Fibroblast of gingiva (primary cell): Measurements from ENCODE around the gene GIPC3.
"Not testable (repeated sequence)": the region's sequence is repeated elsewhere in the genome, so short reads cannot be mapped to it uniquely, and the experiment has no call there.

Experiments
- DNase-seq: peaks from one replicate; pipeline ENCODE4 v3.0.0-alpha.2; 2011; ENCODE audit warnings: low read depth

The GIPC3 gene

DNA sequence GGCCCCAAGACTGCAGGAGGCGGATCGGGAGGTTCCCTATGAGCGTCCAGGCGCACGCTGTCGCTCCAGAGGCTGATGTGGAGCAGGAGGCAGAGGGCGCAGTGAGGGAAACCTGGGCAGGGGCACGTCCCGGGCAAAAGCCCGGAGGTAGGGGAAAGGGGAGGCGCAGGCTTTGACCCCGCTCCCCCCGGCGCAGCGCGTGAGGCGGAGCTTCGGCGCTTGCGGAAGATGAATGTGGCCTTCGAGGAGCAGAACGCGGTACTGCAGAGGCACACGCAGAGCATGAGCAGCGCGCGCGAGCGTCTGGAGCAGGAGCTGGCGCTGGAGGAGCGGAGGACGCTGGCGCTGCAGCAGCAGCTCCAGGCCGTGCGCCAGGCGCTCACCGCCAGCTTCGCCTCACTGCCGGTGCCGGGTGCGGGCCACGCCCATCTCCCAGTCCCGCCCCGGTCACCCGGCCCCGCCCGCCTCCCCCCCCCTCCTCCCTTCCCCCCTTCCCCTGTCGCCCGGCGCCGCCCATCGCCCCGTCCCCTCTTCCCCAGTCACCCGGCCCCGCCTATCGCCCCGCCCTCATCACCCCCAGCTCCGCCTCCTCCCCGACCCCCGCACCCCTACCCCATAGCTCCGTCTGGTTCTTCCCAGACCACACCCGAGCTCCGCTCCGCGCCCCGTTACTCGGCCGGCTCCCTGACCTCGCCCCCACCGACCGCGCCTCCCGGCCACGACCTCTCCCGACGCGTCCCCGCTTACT is 8.4 kb upstream of the GIPC3 start:
- DNase-seq = peak; percentile 75

DNA sequence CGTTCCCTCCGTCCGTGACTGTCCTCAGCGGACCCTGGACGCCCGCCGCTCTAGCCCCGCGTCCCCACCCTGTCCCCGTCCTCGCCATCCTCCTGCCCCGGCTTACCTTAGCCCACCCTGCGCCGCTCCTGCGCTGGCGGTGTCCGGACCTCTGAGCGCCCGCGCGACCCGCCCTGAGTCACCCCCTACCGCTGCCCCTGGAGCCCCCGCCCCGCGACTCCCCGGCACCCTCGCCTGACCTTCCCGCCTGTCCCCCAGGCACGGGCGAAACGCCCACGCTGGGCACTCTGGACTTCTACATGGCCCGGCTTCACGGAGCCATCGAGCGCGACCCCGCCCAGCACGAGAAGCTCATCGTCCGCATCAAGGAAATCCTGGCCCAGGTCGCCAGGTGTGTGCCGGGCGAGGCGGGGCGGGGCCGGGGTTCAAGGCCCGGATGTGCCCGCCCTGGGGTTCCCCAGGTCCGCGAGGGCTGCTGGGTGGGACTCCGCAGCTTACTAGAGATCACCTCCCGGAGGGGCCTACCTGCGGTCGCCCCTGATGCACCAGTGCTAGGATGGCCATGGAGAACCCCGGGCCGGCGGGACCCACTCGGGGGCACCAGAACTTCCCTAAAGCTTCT is 7.4 kb upstream of the GIPC3 start:
- DNase-seq = no peak

DNA sequence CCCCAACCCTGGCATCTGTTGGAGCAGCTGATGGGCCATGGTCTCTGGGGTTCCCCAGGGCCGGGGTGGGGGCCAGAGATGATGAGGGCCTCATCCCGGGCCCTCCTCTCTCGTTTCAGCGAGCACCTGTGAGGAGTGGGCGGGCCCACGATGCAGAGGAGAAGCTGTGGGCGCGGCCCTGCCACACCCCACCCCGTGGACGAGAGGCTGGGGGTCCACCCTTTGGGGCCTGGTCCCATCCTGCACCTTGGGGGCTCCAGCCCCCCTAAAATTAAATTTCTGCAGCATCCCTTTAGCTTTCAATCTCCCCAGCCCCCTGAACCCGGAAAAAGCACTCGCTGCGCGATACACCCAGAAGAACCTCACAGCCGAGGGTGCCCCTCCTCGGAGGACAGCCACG is 6.9 kb upstream of the GIPC3 start:
- DNase-seq = no peak

DNA sequence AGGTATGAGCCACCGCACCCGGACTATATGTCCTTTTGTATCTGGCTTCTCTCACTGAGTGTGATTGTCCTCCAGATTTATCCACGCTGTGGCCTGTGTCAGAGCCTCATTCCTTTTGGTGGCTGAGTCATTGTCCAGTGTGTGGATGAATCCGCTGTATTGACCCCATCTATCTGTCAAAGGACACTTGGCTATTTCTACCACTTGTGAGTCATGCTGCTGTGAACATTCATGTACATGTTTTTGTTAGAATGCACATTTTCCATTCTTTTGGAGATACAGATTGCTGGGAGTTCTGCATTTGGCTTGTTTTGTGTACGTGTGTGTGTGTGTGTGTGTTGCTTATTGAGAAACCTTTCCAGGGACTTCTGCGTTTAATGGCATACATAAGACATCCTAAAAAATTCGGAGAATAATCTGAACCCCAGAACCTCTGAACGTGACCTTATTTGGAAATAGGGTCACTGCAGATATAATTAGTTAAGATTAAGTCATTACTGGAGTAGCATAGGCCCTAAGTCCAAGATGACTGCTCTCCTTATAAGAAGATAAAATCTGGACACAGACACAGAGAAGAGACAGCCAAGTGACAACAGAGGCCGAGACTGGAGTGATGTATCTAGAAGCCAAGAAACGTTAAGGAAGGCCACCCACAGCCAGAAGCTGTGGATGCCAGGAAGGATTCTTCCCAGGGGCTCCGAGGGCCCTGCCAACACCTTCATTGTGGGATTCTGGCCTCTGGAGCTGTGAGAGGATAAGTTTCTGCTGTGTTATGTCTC is 4.9 kb upstream of the GIPC3 start:
- DNase-seq = peak; percentile 93

DNA sequence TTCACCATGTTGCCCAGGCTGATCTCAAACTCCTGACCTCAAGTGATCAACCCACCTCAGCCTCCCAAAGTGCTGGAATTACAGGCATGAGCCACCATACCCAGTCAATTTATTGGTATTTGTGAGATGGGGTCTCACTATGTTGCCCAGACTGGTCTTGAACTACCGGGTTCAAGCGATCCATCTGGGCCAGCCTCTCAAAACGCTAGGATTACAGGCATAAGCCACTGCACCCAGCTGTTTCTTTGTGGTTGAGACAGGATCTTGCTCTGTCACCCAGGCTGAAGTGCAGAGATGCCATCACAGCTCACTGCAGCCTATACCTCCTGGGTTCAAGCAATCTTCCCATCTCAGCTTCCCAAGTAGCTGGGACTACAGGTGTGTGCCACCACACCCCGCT is 3.5 kb upstream of the GIPC3 start:
- not testable (repeated sequence) for DNase-seq

DNA sequence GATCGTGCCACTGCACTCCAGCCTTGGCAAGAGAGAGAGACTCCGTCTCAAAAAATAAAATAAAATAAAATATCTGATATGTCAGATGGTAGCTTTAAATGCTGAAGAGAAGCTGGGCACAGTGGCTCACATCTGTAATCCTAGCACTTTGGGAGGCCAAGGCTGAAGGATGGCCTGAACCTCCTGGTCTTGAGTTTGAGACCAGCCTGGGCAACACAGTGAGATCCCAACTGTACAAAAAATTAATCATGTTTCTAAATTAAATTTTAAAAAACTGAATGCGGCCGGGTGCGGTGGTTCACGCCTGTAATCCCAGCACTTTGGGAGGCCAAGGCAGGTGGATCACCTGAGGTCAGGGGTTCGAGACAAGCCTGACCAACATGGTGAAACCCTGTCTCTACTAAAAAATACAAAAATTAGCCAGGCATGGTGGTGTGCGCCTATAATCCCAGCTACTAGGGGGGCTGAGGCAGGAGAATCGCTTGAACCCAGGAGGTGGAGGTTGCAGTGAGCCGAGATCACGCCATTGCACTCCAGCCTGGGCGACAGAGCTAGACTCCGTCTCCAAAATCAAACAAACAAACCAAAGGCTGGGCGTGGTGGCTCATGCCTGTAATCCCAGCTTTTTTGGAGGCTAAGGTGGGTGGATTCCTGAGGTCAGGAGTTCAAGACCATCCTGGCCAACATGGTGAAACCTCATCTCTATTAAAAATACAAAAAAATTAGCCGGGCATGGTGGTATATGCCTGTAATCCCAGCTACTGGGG is 1.1 kb upstream of the GIPC3 start:
- not testable (repeated sequence) for DNase-seq

DNA sequence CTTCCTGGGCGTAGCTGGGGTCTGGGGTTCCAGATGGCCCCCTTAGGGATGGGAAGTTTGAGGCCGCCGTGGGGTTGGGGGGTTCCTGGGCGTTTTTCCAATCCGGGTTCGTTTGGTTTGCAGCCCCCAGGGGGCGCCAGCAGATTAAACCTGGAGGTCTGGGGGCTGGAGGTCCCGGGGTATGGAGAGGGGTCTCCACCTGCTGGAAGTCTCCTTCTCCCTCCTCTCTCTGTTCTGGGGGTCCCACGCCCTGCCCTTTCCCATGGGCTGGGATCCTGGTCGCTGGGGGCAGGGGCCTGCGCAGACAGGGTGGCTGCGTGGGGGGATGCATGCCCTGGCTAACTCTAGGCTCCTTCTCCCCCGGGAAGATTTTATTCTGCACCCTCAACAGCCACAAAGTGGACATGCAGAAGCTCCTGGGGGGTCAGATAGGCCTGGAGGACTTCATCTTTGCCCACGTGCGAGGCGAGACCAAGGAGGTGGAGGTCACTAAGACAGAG is 899 bp downstream of the GIPC3 start:
- no peak for DNase-seq

DNA sequence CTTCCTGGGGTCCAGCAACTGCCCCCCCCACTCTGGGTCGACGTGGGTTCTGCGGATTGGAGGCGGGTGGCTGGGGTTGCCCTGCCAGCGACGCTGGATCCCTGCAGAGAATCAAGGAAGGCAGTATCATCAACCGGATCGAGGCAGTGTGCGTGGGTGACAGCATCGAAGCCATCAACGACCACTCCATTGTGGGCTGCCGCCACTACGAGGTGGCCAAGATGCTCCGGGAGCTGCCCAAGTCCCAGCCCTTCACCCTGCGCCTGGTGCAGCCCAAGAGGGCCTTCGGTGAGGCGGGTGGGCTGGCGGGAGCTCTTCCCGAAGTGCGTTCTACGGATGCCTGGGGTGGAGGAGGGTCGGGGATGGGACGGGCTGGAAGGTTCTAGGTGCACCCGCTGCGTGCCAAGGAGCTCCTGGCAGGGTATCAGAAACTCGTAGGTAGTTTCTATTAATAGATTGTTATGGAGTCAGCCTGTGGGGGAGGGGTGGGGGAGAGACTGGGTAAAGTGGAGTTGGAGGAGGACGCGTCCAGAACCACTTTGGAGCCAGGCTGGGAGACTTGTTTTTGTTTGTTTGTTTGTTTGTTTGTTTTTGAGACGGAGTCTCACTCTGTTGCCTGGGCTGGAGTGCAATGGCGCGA is 1.5 kb downstream of the GIPC3 start:
- no peak for DNase-seq

DNA sequence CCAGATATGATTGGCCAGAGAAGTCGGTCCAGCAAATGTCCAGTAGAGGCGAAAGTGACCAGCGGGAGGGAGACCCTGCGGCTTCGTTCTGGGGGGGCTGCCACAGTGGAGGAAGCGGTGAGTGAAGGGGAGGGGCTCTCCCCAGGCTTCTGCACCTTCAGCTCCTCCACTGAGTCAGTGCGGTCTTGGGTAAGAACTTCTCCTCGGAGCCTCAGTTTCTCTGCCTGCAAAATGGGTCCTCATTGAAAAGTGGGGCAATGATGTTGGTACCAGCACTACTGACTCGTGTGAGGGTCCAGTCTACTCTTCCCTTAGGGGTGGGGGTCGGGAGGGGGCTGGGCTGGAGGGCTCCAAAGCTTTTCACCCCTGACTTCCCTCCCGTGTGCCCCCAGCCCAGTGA is 4.2 kb downstream of the GIPC3 start:
- DNase-seq = no peak

DNA sequence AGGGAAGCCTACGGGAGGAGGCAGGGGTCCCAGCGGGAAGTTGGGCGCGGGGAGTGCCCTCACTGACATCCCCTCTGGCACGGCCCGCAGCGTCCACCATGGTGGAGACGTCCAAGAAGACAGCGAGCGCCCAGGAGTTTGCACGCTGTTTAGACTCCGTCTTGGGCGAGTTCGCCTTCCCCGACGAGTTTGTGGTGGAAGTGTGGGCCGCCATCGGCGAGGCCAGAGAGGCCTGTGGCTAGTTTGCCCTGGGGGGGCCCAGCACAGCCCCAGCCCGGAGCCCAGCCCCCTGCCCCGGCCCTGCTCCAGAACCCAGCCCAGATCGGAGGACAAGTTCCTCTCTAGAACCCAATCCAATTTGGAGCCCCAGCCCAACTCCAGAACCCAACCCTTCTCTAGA is 4.7 kb downstream of the GIPC3 start:
- DNase-seq = no peak

DNA sequence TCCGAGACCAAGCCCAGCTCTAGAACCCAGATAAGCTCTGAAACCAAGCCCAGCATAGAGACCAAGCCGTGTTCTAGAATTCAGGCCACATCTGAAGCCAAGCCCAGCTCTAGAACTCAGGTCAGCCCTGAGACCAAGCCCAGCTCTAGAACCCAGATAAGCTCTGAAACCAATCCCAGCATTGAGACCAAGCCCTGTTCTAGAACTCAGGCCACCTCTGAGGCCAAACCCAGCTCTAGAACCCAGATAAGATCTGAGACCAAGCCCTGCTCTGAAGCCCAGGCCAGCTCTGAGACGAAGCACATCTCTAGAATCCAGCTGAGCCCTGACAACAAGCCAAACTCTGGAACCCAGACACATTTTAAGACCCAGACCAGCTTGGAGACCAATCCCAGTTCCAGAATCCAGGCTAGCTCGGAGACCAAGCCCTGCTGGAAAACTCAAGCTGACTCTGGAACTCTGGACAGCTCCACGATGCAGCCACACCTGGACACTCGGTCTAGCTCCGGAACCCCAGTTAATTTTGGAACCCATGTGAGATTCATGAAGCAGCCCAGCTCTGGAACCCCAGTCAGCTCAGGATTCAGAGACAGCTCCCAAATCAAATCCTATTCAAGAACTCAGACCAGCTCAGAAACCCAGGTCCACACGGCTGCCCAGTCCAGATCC is 5.8 kb downstream of the GIPC3 start:
- DNase-seq = no peak

DNA sequence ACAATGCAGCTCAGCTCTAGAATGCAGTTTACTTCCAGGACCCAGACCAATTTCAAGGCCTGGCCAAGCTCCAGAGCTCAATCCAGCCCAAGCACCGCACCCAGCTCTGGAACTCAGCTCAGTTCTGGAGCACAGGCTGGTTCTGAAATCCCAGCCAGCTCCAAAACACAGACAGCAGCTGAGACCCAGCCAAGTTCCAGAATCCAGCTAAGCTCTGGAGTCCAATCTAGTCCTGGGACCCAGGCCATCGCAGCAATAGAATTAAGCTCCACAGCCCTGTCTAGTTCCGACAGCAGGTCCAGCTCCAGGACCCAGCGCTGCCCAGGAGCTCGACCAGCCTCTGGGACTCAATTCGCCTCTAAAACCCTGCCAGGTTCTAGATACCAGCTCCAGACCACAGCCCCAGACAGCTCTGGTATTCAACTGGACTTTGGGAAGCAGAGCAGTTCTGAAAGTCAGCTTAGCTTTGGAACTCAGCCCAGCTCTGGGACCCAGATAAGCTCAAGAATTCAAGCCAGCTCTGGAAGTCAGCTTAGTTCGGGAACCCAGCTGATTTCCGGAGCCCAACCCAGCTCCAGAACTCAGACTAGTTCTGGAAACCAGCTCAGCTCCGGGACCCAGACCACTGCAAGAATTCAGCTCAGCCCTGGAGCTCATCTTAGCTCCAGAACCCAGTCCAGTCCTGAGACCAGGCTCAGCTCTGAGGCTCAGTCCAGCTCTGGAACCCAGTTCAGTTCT is 6.8 kb downstream of the GIPC3 start:
- DNase-seq = no peak

DNA sequence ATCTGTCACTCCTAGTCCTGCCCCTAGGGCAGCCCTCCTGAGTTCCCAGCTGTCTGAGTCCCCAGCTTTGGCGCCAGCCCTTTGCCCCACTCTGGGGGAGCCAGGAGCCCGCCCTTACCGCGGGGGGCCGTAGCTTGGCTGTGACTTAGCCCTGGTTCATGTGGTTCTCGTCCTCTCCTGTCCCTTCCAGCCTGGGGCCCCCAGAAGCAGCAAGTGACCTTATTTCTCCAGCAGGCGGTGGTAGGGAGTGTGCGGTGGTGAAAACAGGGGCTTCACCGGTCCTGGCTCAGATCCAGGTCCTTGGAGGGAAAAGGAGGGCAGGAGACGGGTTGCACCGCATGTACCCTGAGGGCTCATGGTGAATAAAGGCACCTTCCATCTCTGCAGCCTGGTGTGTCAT is 7.9 kb downstream of the GIPC3 start:
- no peak for DNase-seq

DNA sequence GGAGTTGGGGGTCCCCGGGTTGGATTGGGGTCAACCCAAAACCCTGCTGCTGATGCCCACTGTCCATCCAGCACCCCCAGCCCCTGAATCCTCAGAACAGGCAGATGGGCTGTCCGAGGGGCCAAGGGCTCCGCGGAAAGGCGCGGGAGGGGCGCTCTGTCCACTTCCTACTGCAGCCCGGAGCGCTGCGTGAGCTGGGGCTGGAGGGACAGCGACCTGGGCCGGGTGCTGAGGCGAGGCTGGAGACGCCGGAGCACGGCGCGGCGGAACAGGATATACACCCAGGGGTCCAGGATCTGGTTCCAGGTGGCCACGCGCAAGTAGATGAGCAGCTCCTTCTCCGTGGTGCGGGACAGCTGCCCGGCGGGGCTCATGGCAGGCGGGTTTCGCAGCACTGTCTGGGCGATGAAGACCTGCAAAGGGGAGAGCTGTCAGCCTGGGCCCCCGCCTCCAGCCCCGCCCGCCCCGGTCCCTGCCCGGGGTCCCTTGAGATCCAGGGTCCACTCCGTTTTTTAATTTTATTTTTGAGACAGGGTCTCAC is 10.3 kb downstream of the GIPC3 start:
- DNase-seq = no peak

DNA sequence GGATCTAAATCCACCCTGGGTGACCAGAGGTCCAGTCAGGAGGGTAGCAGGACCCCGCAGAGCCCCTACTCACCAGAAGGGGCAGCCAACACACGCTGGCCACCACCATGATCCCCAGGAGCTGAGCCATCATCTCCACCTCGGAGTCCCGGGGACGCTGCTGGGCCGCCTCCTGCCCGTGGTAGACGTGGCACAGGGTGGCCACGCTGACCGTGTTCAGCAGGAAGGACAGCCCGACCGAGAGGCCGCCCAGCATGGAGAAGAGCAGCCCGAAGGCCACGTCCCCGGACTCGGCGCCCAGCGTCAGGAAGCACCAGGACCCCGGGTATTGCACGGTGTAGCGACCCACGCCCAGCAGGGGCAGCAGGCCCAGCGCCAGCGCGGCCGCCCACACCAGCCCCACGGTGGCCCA is 14.5 kb downstream of the GIPC3 start:
- DNase-seq = no peak

DNA sequence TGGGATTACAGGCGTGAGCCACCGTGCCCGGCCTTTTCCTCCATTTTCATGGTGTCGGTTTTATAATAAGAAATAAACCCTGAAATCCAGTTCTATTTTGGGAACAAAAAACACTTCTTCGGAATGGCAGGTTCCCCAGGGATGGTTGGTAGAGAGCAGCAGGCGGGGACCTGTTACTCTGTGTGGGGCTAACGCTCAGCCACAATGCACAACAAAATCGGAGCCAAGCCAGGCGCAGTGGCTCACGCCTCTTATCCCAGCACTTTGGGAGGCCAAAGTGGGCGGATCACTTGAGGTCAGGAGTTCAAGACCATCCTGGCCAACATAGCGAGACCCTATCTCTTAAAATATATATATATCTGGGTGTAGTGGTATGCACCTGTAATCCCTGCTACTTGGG is 15.7 kb downstream of the GIPC3 start:
- no peak for DNase-seq

DNA sequence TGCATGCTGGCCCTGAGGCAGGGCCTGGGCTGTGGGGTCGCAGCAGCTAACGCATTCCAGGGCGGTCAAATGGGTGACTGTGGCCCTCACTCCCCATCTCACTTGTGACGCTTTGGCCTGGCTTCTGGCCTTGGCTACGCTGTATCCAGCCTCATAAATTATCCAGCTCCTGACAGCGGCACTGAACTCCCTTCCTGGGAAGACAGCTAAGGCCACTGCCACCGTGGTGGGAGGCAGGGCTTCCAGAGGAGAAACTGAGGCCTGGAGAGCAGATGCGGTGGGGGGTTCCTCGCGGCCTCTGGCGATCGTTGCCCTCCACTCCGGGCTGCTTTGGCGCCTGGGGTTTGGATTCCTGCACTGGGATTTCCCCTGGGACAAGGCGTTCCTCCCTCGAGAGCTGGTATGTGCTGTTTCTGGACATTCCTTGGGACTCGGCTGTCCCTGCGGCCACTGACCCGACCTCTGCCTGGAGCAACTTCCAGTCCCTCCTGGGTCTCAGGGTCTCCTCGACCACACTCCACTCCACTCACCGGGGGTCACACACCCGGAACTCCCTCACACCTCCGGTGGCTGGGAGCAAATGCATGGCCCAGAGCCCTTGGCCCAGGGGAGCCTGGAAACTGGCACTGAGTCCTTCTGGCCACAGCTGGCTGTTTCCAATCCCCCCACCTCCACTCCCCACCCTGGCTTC is 18.0 kb downstream of the GIPC3 start:
- no peak for DNase-seq

DNA sequence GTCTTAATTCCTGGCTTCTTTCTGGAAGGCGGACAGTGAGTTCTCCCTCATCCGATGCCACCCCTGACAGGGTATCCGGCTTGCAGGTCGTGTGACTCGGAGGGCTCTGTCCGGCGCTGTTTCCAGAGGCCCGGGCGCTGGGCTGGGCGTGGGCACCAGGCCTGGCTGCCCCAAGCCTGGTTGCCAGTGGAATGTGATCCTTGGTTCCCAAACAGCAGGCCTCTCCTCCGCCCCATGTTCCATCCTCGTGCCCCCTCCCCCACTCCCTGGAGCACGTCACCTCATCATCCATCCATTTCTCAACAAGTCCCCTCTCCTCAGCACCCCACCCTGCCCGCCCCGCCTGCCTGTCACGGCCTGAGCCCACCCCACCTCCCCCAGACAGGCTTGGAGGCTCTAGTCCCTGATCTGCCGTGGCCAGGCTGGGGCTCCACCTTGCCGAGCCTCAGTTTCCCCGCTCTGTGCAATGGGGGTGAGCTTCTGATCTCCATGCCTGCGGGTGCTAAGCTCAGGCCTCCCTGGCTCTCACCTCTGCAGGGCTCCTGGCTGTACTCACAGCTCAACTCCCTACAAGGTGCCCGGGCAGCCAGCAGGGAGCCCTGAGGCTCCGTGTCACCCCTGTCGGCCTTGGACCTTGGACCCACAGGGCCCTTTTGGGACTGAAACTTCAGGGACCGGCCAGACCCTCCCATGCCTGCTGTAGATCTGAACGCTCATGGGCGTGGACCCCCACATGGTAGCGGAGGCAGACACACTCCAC is 19.1 kb downstream of the GIPC3 start:
- DNase-seq = no peak

DNA sequence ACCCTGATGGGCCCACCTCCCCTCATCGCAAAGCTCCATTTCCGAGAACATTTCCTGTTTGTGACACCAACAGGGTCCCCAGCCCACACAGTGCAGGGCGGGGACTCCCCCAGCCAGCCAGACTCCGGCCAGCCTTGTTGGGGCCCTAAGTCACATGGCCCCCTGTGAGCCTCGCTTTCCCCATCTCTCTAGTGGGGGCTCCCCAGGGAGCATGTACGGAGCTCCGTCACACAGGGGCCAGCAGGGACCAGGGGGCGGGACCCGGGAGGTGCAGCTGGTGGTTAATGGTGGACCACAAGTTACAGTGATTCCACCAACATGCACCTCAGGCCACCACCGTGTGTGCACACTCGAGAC is 19.7 kb downstream of the GIPC3 start:
- no peak for DNase-seq
